ENCODE data around the gene SAMD4B. TPM values are rescaled to one million over a fixed set of nuclear protein-coding genes. Genes with fewer than 3 reads are reported as not detected.

SAMD4B gene
- total RNA-seq, 1 donor from 2014 or later, result 60.7 TPM

DNA sequence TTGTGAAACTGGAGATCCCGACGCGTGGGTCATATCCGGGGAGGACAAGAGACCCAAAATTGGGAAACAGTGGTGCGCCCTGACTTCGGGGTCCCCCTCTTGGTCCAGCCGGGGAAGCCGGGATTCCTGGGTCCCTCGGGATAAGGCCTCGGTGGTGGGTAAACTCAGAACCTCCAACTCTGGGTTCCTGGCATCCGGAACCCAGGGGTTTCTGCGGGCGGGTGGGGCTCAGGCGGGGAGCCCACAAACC is 65.1 kb downstream of the SAMD4B start:
- Mint-ChIP-seq H3K9me3 (no peaks in the 10 kb centered on the region), H3K27me3 (peaks cover 4% of the 10 kb centered on the region), H3K4me1 (peaks cover 64% of the 10 kb centered on the region), H3K36me3 (ENCODE audit: low read depth) (peaks cover 34% of the 10 kb centered on the region), H3K27ac (peak overlapping the region; percentile 91), H3K4me3 (peak overlapping the region; percentile 89)
- DNase-seq (no peak), ATAC-seq (ENCODE audit: low read depth) (no peak)
- CTCF ChIA-PET, result interaction anchor here (3.7 kb wide), 1 partner anchor 9 kb away, joined by 39 read pairs; no protein-coding TSS in a partner anchor
- TF ChIP-seq, protein P1, sequence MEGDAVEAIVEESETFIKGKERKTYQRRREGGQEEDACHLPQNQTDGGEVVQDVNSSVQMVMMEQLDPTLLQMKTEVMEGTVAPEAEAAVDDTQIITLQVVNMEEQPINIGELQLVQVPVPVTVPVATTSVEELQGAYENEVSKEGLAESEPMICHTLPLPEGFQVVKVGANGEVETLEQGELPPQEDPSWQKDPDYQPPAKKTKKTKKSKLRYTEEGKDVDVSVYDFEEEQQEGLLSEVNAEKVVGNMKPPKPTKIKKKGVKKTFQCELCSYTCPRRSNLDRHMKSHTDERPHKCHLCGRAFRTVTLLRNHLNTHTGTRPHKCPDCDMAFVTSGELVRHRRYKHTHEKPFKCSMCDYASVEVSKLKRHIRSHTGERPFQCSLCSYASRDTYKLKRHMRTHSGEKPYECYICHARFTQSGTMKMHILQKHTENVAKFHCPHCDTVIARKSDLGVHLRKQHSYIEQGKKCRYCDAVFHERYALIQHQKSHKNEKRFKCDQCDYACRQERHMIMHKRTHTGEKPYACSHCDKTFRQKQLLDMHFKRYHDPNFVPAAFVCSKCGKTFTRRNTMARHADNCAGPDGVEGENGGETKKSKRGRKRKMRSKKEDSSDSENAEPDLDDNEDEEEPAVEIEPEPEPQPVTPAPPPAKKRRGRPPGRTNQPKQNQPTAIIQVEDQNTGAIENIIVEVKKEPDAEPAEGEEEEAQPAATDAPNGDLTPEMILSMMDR (IDR thresholded peaks at IDR 0.05), result no peak
- intact Hi-C loops (cut with micrococcal nuclease), result loop anchor here (5.0 kb wide), 1 partner anchor 555 kb away; no protein-coding TSS in a partner anchor
- POLR2A ChIA-PET, result interaction anchor here (0.6 to 6.9 kb wide), 13 partner anchors 9 to 1180 kb away, joined by 3 to 213 read pairs (median 4); partner anchors contain the start of genes GMFG, MED29, PAF1 and RPS16

DNA sequence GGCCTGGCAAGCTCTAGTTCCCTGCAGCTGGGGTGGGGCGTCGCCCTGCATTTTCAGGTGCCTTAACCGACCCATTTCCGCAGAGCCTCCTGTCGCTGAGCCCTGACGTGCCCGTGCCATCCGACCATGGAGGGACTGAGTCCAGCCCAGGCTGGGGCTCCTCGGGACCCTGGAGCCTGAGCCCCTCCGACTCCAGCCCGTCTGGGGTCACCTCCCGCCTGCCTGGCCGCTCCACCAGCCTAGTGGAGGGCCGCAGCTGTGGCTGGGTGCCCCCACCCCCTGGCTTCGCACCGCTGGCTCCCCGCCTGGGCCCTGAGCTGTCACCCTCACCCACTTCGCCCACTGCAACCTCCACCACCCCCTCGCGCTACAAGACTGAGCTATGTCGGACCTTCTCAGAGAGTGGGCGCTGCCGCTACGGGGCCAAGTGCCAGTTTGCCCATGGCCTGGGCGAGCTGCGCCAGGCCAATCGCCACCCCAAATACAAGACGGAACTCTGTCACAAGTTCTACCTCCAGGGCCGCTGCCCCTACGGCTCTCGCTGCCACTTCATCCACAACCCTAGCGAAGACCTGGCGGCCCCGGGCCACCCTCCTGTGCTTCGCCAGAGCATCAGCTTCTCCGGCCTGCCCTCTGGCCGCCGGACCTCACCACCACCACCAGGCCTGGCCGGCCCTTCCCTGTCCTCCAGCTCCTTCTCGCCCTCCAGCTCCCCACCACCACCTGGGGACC is 65.6 kb downstream of the SAMD4B start:
- intact Hi-C loops (cut with micrococcal nuclease), result loop anchor here (5.0 kb wide), 1 partner anchor 556 kb away; no protein-coding TSS in a partner anchor
- Mint-ChIP-seq H3K4me1 (peaks cover 59% of the 10 kb centered on the region), H3K27me3 (peaks cover 4% of the 10 kb centered on the region), H3K36me3 (ENCODE audit: low read depth) (peaks cover 34% of the 10 kb centered on the region), H3K9me3 (no peaks in the 10 kb centered on the region), H3K27ac (peak overlapping the region; percentile 91), H3K4me3 (peak overlapping the region; percentile 89)
- DNase-seq (peak; percentile 60), ATAC-seq (ENCODE audit: low read depth) (no peak)
- TF ChIP-seq, protein P1 (IDR thresholded peaks at IDR 0.05), result no peak
- POLR2A ChIA-PET, result interaction anchor here (0.7 to 6.9 kb wide), 10 partner anchors 9 to 125 kb away, joined by 3 to 213 read pairs (median 6); partner anchors contain the start of genes EID2B, GMFG, MED29 and PAF1
- CTCF ChIA-PET, result interaction anchor here (3.7 kb wide), 1 partner anchor 10 kb away, joined by 39 read pairs; no protein-coding TSS in a partner anchor

DNA sequence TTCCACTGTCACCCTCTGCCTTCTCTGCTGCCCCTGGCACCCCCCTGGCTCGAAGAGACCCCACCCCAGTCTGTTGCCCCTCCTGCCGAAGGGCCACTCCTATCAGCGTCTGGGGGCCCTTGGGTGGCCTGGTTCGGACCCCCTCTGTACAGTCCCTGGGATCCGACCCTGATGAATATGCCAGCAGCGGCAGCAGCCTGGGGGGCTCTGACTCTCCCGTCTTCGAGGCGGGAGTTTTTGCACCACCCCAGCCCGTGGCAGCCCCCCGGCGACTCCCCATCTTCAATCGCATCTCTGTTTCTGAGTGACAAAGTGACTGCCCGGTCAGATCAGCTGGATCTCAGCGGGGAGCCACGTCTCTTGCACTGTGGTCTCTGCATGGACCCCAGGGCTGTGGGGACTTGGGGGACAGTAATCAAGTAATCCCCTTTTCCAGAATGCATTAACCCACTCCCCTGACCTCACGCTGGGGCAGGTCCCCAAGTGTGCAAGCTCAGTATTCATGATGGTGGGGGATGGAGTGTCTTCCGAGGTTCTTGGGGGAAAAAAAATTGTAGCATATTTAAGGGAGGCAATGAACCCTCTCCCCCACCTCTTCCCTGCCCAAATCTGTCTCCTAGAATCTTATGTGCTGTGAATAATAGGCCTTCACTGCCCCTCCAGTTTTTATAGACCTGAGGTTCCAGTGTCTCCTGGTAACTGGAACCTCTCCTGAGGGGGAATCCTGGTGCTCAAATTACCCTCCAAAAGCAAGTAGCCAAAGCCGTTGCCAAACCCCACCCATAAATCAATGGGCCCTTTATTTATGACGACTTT is 66.4 kb downstream of the SAMD4B start:
- H3K4me1 Mint-ChIP-seq, result peaks cover 59% of the 10 kb centered on the region
- DNase-seq, result peak; percentile 37
- intact Hi-C loops (cut with micrococcal nuclease), result loop anchor here (5.0 kb wide), 1 partner anchor 556 kb away; no protein-coding TSS in a partner anchor
- no peaks in the 10 kb centered on the region for H3K9me3 Mint-ChIP-seq
- H3K4me3 Mint-ChIP-seq, result peak overlapping the region; percentile 89
- peaks cover 4% of the 10 kb centered on the region for H3K27me3 Mint-ChIP-seq
- H3K36me3 Mint-ChIP-seq (ENCODE audit: low read depth), result peaks cover 34% of the 10 kb centered on the region
- no peak for ATAC-seq (ENCODE audit: low read depth)
- CTCF ChIA-PET, result interaction anchor here (3.7 kb wide), 1 partner anchor 10 kb away, joined by 39 read pairs; no protein-coding TSS in a partner anchor
- peak overlapping the region; percentile 91 for H3K27ac Mint-ChIP-seq
- POLR2A ChIA-PET, result interaction anchor here (0.7 to 6.9 kb wide), 10 partner anchors 10 to 124 kb away, joined by 3 to 213 read pairs (median 6); partner anchors contain the start of genes EID2B, GMFG, MED29 and PAF1
- TF ChIP-seq, protein P1 (IDR thresholded peaks at IDR 0.05), result no peak

DNA sequence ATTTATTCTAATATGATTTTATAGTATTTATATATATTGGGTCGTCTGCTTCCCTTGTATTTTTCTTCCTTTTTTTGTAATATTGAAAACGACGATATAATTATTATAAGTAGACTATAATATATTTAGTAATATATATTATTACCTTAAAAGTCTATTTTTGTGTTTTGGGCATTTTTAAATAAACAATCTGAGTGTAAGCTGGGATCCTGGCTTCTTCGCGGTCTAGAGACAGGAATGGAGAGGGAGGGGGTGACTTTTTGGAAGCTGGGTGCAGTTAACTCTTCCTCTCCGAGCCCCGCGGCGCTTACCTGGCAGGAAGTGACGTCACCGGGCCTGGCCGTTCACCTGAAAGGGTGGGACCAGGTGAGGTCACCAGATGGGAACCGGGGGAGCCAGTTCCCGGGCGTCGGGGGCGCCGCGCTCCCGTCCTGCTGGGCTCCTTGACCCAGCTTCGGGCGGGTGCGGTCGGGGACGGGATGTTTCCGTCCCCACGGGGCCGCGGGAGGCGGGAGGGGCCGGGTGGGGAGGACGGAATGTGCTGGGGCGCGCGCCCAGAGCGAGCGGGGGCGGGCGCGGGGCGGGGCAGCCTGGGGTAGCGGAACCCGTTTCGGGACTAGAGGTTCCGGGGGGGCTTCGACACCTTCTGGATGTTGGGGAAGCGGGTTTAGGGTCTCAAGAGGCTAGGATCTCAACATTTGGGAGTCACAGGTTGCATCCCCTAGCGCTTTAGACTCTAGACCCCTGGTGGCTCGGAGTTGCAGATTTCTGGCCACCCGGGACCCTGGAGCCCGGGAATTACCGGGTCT is 67.2 kb downstream of the SAMD4B start:
- Mint-ChIP-seq H3K36me3 (ENCODE audit: low read depth) (peaks cover 42% of the 10 kb centered on the region), H3K4me1 (peaks cover 60% of the 10 kb centered on the region), H3K27ac (peak overlapping the region; percentile 98), H3K4me3 (peak overlapping the region; percentile 89), H3K27me3 (peaks cover 4% of the 10 kb centered on the region), H3K9me3 (no peaks in the 10 kb centered on the region)
- DNase-seq, result peak; percentile 76
- ChIA-PET POLR2A (interaction anchor here (0.6 to 6.9 kb wide), 7 partner anchors 11 to 769 kb away, joined by 3 to 213 read pairs (median 4); partner anchors contain the start of genes MED29, PAF1, RPS16 and SUPT5H), CTCF (interaction anchor here (3.7 kb wide), 1 partner anchor 11 kb away, joined by 39 read pairs; no protein-coding TSS in a partner anchor)
- intact Hi-C loops (cut with micrococcal nuclease), result loop anchor here (1.0 to 5.0 kb wide), 2 partner anchors 7 to 557 kb away; no protein-coding TSS in a partner anchor
- TF ChIP-seq, protein P1 (IDR thresholded peaks at IDR 0.05), result no peak
- ATAC-seq (ENCODE audit: low read depth), result peak; percentile 3

Data from activated B cell treated with CpG ODN at 0.5 μM for 24 hours (primary cell).